SIG-M5 treated with dmso at 0.1 percent for 504 hours (cell line): ENCODE data around the gene UAP1L1.

Experiments used
- DNase-seq: peaks from one replicate; lab custom pipeline; 2025; ENCODE audit not compliant: unreplicated experiment; lab: John Stamatoyannopoulos, UW

The UAP1L1 gene

DNA sequence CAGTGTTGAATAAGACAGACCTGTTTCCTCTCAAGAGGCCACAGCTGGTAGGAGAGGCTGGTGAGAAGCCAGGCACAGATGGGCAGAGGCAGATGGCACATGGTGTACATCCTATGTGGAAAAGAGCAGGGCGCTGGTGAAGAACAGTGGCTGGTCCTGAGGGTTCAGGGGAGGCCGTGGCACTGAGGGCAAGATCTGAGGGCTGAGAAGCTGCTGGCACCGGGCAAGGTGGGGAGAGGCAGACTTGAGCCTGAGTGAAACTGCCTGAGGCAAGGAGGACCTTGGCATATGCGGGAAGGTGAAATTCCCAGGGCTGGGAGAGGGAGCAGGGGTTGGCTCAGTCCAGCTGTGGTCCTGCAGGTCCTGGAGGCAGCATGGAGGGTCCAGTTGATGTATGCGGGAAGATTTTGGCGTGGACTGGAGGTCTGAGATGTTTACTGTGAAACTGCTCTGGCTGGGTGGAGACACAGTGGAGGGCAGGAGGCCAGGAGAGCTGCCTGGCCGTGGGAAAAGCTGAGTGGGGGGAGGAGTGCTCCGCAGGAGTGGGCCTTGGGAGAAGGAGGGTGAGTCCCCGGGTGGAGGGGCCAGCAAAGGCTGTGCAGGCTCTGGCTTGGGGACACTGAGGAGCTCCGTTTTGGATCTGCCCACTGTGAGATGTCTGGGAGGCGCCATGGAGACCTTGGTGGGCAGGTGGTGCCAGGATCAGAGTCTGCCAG lies 12.1 kb downstream of the UAP1L1 start:
- DNase-seq = no peak

GRCh38 chr9:137095664-137096517 lies 18.6 kb downstream of the UAP1L1 start:
- DNase-seq = no peak

- no peak for DNase-seq
Measured at GRCh38 chr9:137096785-137097546, 19.6 kb downstream of the UAP1L1 start.

DNA sequence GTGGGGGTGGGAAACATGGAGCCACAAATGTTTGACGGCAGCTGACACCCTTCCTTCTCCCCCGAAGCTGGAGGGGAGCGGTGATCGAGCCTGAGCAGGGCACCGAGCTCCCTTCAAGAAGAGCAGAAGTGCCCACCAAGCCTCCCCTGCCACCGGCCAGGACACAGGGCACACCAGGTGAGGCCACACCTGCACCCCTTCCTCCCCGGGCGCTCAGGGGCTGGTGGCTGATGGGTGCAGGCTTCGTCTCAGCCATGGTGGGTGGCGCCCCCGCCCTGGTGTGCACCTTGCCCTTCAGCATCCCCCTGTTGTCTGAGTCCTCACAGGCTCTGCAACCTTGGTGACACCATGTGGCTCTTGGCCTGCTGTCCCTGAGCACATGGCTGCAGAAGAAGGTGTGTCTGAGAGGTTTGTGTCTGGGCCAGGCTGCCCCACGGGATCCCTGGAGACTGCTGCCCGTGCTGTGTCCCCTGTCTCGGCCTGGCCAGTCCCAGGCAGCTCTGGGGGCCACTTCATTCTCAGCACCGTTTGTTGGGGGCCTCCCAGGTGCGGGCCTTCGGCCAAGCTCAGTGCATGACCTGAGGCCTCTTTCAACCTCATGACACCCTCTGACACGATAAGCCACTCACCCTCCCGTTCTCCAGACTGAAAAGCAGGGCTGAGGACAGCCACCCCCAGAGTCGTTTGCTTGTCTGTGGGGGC lies 20.6 kb downstream of the UAP1L1 start:
- no peak for DNase-seq

GRCh38 chr9:137099231-137099630 lies 21.9 kb downstream of the UAP1L1 start:
- DNase-seq = no peak

DNA sequence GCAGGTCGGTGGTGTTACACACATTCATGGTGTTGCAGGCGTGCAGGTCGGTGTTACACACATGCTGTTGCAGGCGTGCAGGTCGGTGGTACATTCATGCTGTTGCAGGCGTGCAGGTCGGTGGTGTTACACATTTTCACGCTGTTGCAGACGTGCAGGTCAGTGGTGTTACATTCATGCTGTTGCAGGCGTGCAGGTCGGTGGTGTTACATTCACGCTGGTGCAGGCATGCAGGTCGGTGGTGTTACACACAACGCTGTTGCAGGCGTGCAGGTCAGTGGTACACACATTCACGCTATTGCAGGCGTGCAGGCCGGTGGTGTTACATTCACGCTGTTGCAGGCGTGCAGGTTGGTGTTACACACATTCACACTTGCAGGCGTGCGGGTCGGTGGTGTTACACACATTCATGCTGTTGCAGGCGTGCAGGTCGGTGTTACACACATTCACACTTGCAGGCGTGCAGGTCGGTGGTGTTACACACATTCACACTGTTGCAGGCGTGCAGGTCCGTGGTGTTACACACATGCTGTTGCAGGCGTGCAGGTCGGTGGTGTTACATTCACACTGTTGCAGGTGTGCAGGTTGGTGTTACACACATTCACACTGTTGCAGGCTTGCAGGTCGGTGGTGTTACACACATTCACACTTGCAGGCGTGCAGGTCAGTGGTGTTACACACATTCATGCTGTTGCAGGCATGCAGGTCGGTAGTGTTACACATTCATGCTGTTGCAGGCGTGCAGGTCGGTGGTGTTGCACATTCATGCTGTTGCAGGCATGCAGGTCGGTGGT lies 26.1 kb downstream of the UAP1L1 start:
- no peak for DNase-seq

GRCh38 chr9:137105814-137106661 lies 28.7 kb downstream of the UAP1L1 start:
- no peak for DNase-seq

DNA sequence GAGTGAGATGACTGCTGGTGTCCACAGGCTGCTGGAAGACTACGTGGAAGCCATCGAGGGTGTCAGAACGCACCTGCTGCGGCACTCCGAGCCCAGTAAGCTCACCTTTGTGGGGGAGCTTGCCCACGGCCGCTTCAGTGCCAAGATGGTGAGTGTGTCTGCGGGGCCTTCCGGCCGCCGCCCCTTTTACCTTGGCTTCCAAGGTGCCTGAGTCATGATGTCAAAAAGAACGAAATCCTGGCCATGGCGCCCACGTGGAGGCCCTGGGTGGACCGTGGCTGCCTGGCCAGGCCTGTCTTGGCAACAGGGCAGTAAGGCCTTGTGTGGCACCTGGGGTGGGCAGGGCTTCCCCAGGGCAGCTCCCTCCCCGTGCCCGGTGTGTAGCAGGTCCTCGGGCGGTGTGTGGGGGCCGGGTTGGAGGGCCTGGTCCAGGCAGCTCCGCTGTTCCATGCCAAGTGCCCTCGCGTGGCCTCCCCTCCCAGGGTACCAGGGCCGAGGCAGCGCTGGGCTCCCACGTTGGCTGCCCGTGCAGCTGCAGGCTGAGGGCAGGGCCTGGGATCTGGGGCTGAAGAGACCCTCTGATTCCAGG lies 29.4 kb downstream of the UAP1L1 start:
- no peak for DNase-seq

- no peak for DNase-seq
Measured at GRCh38 chr9:137107312-137107921, 30.1 kb downstream of the UAP1L1 start.

DNA sequence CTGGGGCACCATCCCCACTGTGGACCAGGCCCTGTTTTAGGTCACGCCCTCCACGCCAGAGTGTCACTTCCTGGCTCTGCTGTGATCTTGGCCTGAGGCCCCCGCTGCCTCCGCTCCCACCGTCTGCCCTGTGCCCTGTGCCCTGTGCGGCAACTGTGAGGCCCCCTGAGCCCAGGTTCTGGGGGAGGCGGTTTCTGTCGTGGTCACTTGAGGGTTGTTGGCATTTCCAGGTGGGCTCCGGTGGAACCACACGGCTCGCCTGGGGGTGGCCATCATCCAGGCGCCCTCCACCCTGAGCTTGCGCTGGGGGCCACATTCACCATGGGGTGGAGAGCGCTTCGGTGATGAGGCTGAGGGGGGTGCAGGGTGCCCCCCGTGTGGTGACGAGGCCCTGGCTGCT lies 30.7 kb downstream of the UAP1L1 start:
- no peak for DNase-seq

- no peak for DNase-seq
Measured at GRCh38 chr9:137108608-137109249, 31.4 kb downstream of the UAP1L1 start.

GRCh38 chr9:137109250-137110146 lies 32.2 kb downstream of the UAP1L1 start:
- DNase-seq = no peak

DNA sequence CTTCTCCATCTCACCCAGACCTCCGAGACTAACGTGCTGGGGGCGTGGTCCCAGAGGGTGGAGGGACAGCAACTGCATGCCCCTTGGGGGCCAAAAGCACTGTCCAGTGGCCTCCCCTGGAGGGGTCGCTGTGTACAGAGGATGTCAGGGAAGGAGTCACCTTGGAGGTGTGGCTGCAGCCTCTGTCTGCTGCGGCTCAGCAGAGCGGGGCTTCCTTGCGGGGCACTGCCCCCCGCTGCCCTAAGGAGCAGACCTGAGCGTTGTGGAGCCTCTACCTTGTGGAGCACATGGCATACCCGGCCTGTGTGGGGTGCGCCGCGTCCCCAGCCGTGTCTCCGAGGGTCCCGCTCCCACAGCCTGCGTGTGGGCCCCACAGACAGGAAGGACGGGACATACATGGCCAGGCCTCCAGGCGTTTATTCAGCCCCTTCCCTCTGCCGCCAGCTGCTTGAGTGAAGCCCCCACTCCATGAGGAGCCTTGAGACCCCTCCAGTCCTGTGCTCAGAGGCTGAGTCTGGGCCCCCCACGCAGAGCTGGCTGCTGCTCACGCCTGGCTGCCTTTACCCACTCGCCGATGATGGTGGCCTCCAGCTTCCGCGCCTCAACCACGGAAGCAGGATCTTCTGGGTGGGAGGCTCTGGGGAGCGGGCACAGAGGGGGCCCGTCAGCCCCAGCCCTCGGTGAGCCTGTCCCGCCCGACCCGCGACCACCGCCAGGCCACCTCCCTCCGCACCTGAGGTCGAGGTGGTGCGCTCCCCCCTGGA lies 33.0 kb downstream of the UAP1L1 start:
- no peak for DNase-seq

GRCh38 chr9:137110911-137111787 lies 33.8 kb downstream of the UAP1L1 start:
- no peak for DNase-seq
